Fibroblast of mammary gland (primary cell): ENCODE measurements around the gene FHIT.

Source experiments
- DNase-seq: peaks from one replicate; pipeline ENCODE4 v3.0.0-alpha.2; 2010; ENCODE audit warnings: low read depth
- H3K4me3 ChIP-seq: 2 replicates; pipeline ENCODE4 v1.5.1; 2011; ENCODE audit warnings: low read depth, mild to moderate bottlenecking, low read length, moderate library complexity; ENCODE audit not compliant: control insufficient read depth
- CTCF ChIP-seq: conservative IDR thresholded peaks from 2 replicates; pipeline ENCODE4 v1.5.1; 2011; ENCODE audit warnings: low read depth, low read length, inconsistent platforms; ENCODE audit not compliant: control insufficient read depth, insufficient read depth

Gene FHIT

GRCh38 chr3:60509471-60509870 lies 741.8 kb downstream of the FHIT start:
- TF ChIP-seq CTCF, result no peak
- no peak overlapping the region for H3K4me3 ChIP-seq
- DNase-seq, result no peak

- no peak for DNase-seq
- no peak overlapping the region for H3K4me3 ChIP-seq
Measured at GRCh38 chr3:60504827-60505457, 746.3 kb downstream of the FHIT start.

GRCh38 chr3:60501314-60501713 lies 749.9 kb downstream of the FHIT start:
- TF ChIP-seq CTCF, result no peak
- H3K4me3 ChIP-seq, result no peak overlapping the region
- no peak for DNase-seq

More at GRCh38 chr3:60504827-60505457, 746.3 kb downstream of the FHIT start:
- no peak for TF ChIP-seq CTCF

GRCh38 chr3:60497902-60498301 lies 753.4 kb downstream of the FHIT start:
- no peak for TF ChIP-seq CTCF
- no peak for DNase-seq
- H3K4me3 ChIP-seq, result no peak overlapping the region

- no peak for DNase-seq
- no peak overlapping the region for H3K4me3 ChIP-seq
- TF ChIP-seq CTCF, result no peak
Measured at GRCh38 chr3:60490992-60491391, 760.3 kb downstream of the FHIT start.

GRCh38 chr3:60475096-60475495 lies 776.2 kb downstream of the FHIT start:
- TF ChIP-seq CTCF, result no peak
- DNase-seq, result no peak
- H3K4me3 ChIP-seq, result no peak overlapping the region

GRCh38 chr3:60469481-60469880 lies 781.8 kb downstream of the FHIT start:
- no peak overlapping the region for H3K4me3 ChIP-seq
- TF ChIP-seq CTCF, result no peak
- no peak for DNase-seq
